HG03280 (cell line): ENCODE measurements around the gene PIK3CD.

Source experiments
- ATAC-seq: cut with Tn5 transposase; IDR thresholded peaks from one replicate; pipeline ENCODE4 v1.9.1; 2021; ENCODE audit warnings: mild to moderate bottlenecking, moderate library complexity; ENCODE audit not compliant: unreplicated experiment

The PIK3CD gene

DNA sequence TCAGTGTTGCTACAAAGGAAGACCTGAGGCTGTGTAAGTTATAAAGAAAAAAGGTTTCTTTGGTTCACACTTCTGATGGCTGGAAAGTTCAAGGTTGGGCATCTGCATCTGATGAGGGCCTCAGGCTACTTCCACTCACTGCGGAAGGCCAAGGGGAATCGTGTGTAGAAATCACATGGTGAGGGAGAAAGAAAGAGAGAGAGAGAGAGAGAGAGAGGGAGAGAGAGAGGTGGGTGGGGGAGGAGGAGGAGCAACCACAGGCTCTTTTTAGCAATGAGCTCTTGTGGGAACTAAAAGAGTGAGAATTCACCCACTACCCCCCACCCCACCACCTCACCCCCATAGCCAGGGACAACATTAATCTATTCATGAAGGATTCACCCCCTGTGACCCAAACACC, 112.4 kb downstream of the PIK3CD start:
- no peak for ATAC-seq

DNA sequence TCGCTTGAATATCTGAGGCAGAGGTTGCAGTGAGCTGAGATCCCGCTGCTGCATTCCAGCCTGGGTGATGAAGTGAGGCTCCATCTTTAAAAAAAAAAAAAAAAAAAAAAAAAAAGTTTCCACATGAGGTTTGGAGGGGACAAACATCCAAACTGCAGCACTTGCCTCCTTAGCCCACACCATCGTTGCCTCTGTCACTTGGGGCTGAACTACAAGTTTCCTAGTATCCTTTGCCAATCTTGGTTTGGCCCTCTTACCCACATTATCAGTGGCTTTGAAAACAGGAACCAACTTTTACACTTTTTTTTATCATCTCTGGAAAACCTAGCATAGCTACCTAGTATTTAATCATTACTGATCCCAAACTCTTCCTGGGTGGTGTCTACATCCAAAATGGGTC, 113.0 kb downstream of the PIK3CD start:
- no peak for ATAC-seq

DNA sequence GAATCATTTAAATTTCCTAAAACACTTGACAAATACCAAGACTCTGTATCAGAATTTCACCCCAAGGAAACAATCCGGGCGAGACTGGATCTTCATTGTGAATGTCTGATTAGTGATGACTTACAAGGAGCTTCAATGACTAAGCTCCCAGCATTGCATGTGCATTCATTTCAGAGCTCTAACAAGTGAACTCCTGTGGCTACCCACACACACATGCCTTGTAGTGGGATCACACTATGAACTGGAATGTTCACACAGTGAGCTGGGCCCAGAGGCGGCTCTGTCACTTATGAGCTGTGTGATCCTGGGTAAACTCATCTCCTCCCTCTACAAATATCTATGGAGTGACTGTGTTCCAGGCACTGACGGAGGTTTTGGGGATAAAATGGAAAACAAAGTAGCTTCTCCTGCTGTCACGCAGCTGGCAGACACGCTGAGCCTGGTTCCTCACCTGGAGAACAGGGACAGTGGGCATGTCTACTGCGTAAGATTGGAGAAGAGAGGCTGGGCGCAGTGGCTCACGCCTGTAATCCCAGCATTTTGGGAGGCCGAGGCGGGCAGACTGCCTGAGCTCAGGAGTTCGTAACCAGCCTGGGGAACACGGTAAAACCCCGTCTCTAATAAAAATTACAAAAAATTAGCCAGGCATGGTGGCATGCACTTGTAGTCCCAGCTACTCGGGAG, 115.4 kb downstream of the PIK3CD start:
- no peak for ATAC-seq

DNA sequence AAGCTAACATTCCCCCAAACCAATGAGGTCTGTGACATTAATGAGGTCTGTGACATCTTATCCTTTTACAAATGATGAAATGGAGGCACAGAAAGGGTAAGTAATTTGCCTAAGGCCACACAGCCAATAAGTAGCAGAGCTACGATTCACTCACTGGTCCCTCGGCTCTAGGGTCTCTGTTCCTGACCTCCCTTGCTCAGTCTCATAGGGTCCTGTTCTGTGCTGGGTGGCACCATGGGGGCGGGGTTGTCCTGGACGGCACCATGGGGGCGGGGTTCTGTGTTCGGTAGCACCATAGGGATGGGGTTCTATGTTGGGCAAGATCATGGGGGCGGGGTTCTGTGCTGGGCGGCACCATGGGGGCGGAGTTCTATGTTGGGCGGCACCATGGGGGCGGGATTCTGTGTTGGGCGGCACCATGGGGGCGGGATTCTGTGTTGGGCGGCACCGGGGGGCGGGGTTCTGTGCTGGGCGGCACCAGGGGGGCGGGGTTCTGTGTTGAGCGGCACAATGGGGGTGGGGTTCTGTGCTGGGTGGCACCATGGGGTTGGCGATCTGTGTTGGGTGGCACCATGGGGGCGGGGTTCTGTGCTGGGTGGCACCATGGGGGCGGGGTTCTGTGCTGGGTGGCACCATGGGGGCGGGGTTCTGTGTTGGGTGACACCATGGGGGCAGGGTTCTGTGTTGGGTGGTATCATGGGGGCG, 116.6 kb downstream of the PIK3CD start:
- no peak for ATAC-seq

DNA sequence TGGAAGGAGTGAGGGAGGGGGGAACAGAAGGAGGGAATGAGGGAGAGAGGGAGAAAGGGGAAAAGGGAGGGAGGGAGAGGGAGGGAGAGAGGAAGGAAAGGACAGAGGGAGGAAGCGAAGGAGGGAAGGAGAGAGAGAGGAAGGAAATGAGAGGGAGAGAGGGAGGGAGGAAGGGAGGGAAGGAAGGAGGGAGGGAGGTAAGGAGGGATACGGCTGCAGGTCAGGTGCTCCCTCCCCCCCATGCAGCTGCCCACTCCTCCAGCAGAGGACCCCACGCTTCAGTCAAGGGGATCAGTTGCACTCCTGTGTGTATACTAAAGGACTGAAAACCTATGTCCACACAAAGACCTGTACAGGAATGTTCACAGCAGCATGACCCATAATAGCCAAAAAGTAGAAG, 117.5 kb downstream of the PIK3CD start:
- no peak for ATAC-seq

DNA sequence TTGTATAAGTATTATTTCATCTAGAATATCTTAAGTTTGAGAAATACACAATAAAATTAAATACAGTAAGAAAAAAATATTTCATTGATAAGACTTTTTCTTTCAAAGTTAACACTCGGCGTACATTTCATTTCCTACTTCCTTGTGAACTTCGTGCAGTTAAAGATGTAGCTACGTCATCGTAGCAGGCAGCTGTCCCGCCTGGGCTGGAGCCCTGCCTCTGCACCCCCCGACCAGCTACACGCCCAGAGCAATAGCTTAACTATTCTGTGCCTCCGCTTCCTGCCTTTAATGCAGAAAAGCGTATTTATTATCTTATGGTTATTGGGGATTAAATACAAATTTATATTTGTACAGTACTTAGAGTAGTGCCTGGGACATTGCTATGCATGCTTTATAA, 118.8 kb downstream of the PIK3CD start:
- ATAC-seq = no peak

DNA sequence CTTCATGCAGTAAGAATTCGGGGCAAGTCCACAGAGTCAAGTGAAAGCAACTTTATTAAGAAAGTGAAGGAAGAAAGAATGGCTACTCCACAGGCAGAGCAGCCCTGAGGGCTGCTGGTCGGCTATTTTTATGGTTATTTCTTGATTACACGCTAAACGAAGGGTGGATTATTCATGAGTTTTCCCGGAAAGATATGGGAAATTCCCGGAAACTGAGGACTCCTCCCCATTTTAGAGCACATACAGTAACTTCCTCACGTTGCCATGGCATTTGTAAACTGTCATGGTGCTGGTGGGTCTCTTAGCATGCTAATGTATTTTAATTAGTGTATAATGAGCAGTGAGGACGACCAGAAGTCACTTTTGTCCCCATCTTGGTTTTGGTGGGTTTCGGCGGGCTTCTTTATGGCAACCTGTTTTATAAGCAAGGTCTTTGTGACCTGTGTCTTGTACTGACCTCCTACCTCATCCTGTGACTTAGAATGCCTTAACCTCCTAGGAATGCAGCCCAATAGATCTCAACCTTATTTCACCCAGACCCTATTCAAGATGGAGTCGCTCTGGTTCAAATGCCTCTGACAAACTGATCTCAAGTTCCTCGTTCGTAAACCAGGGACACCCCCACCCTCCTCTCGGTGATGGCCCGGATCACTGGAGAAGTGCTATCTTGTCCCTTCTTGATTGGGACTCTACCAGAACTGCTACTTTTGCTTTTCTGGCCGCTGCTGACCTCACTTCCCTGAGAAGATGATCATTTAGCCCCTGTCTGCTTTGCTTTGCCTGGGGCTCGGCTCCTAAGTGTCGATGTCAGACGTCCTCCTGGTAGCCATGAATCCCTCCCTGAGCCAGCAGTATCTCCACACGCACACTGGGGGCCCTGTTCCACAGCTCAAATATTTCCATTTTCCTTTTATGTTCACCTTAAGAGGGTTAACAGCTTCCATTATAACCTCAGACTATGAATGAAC, 123.5 kb downstream of the PIK3CD start:
- no peak for ATAC-seq

DNA sequence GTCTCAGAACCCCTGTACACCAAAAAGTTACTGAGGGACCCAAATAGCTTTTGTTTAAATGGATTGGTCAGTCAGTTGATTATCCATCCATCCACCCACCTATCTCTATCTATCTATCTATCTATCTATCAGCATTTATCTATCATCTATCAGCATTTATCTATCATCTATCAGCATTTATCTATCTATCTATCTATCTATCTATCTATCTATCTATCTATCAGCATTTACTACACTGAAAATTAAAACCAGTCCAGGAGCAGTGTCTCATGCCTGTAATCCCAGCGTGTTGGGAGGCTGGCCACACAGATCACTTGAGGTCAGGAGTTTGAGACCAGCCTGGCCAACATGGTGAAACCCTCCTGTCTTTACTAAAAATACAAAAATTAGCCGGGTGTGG, 125.2 kb downstream of the PIK3CD start:
- ATAC-seq = no peak
